ENCODE measurements around the gene MTCL1.

MTCL1 gene

DNA sequence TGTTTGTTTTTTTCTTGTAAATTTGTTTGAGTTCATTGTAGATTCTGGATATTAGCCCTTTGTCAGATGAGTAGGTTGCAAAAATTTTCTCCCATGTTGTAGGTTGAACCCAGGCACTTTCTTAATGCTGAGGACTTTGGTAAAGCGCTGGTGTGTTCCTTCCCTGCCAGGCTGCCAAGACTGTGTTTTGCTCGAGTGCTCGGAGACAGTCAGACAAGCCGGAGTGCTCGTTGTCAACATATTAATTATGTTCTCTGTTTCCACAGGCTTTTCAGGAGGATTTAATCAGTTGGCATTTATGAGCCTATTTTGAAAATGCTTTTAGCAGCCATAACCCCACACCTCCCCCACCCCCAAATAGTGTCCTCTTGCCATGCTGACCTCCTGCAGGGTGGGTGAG lies 6.4 kb downstream of the MTCL1 start:
- H3K4me3 ChIP-seq (ENCODE audit: low read length, poor library complexity, severe bottlenecking), result no peak overlapping the region
- peaks cover 26% of the 10 kb centered on the region for H3K4me1 ChIP-seq (ENCODE audit: insufficient read depth, low read length, poor library complexity, severe bottlenecking)
- peaks cover 16% of the 10 kb centered on the region for H4K20me1 ChIP-seq (ENCODE audit: insufficient read depth, low read length, poor library complexity, severe bottlenecking)
- no peaks in the 10 kb centered on the region; the same call in none of the 2 replicates for H3F3A ChIP-seq (ENCODE audit: low read depth)
- no peak overlapping the region for H3K4me2 ChIP-seq (ENCODE audit: low read depth, low read length, poor library complexity, severe bottlenecking)
- H3K27me3 ChIP-seq (ENCODE audit: insufficient read depth, low read length, poor library complexity, severe bottlenecking), result no peaks in the 10 kb centered on the region
- H2AFZ ChIP-seq (ENCODE audit: low read length), result no peak overlapping the region
- TF ChIP-seq, protein P1, sequence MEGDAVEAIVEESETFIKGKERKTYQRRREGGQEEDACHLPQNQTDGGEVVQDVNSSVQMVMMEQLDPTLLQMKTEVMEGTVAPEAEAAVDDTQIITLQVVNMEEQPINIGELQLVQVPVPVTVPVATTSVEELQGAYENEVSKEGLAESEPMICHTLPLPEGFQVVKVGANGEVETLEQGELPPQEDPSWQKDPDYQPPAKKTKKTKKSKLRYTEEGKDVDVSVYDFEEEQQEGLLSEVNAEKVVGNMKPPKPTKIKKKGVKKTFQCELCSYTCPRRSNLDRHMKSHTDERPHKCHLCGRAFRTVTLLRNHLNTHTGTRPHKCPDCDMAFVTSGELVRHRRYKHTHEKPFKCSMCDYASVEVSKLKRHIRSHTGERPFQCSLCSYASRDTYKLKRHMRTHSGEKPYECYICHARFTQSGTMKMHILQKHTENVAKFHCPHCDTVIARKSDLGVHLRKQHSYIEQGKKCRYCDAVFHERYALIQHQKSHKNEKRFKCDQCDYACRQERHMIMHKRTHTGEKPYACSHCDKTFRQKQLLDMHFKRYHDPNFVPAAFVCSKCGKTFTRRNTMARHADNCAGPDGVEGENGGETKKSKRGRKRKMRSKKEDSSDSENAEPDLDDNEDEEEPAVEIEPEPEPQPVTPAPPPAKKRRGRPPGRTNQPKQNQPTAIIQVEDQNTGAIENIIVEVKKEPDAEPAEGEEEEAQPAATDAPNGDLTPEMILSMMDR (conservative IDR thresholded peaks at IDR 0.05; ENCODE audit: low read length), result no peak
- TF ChIP-seq EZH2phosphoT487 (IDR thresholded peaks at IDR 0.05; ENCODE audit: borderline replicate concordance), result no peak
- no peaks in the 10 kb centered on the region for H3K9me3 ChIP-seq (ENCODE audit: insufficient read depth, low read depth, low read length)
- no peaks in the 10 kb centered on the region for H3K36me3 ChIP-seq (ENCODE audit: insufficient read depth, low read length)
- H3K9ac ChIP-seq (ENCODE audit: low read depth, low read length, poor library complexity, severe bottlenecking), result no peak overlapping the region
- no peaks in the 10 kb centered on the region for H3K9me2 ChIP-seq (replicated peaks; ENCODE audit: low read depth, low read length)
- H3K79me2 ChIP-seq (ENCODE audit: insufficient read depth, low read length), result peaks cover 42% of the 10 kb centered on the region; the same call in 1 of the 2 replicates

DNA sequence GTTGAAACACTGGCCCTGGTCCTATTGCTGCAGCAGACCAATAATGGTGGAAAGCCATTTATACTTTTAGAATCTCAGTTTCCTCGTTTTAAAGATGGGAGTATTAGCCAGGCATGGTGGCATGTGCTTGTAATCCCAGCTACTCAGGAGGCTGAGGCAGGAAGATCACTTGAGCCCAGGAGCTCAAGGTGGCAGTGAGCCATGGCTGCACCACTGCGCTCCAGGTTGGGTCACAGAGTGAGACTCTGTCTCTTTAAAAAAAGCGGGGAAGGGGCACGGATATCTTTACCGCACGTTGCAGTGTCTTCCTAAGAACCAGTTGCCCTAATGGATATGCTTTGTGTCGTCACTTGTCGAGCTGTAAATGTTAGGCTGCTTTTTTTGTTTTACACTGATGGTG lies 8.3 kb downstream of the MTCL1 start:
- Histone ChIP-seq H3K27me3 (ENCODE audit: insufficient read depth, low read length, poor library complexity, severe bottlenecking) (no peaks in the 10 kb centered on the region), H3K4me2 (ENCODE audit: low read depth, low read length, poor library complexity, severe bottlenecking) (no peak overlapping the region), H3K9me3 (ENCODE audit: insufficient read depth, low read depth, low read length) (no peaks in the 10 kb centered on the region), H4K20me1 (ENCODE audit: insufficient read depth, low read length, poor library complexity, severe bottlenecking) (peaks cover 6% of the 10 kb centered on the region), H2AFZ (ENCODE audit: low read length) (no peak overlapping the region), H3K9me2 (replicated peaks; ENCODE audit: low read depth, low read length) (no peaks in the 10 kb centered on the region), H3K4me1 (ENCODE audit: insufficient read depth, low read length, poor library complexity, severe bottlenecking) (peaks cover 13% of the 10 kb centered on the region), H3K9ac (ENCODE audit: low read depth, low read length, poor library complexity, severe bottlenecking) (no peak overlapping the region), H3K4me3 (ENCODE audit: low read length, poor library complexity, severe bottlenecking) (no peak overlapping the region), H3F3A (ENCODE audit: low read depth) (no peaks in the 10 kb centered on the region; the same call in 1 of the 2 replicates), H3K36me3 (ENCODE audit: insufficient read depth, low read length) (no peaks in the 10 kb centered on the region), H3K79me2 (ENCODE audit: insufficient read depth, low read length) (peaks cover 35% of the 10 kb centered on the region; the same call in 1 of the 2 replicates)
- TF ChIP-seq, protein P1 (conservative IDR thresholded peaks at IDR 0.05; ENCODE audit: low read length), result no peak
- no peak for TF ChIP-seq EZH2phosphoT487 (IDR thresholded peaks at IDR 0.05; ENCODE audit: borderline replicate concordance)

DNA sequence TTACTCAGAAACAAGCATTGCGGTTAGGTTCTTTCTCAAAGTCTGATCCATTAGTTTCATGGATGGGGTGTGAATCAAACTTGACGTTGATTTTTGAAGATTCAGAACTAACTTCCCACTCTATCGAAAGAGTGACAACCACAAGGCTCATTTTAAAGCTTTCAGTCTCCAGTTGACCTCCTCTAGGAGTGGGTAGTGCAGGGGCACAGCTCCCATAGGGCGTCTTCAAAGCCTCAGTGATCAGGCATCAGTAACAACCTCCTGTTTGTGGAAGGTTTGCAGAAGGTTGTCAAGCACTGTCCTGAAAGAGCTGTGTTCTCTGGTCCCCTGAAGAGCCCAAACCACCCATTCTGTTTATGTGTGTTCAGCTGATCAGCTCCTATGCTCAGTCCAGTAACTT lies 10.2 kb downstream of the MTCL1 start:
- no peaks in the 10 kb centered on the region for H4K20me1 ChIP-seq (ENCODE audit: insufficient read depth, low read length, poor library complexity, severe bottlenecking)
- H3K4me2 ChIP-seq (ENCODE audit: low read depth, low read length, poor library complexity, severe bottlenecking), result no peak overlapping the region

More for the DNA sequence above, 10.2 kb downstream of the MTCL1 start:
- H3K79me2 ChIP-seq (ENCODE audit: insufficient read depth, low read length), result peaks cover 26% of the 10 kb centered on the region; the same call in 1 of the 2 replicates
- no peaks in the 10 kb centered on the region for H3K9me3 ChIP-seq (ENCODE audit: insufficient read depth, low read depth, low read length)
- H3K4me3 ChIP-seq (ENCODE audit: low read length, poor library complexity, severe bottlenecking), result no peak overlapping the region
- H2AFZ ChIP-seq (ENCODE audit: low read length), result no peak overlapping the region
- no peaks in the 10 kb centered on the region for H3K27me3 ChIP-seq (ENCODE audit: insufficient read depth, low read length, poor library complexity, severe bottlenecking)
- no peaks in the 10 kb centered on the region for H3F3A ChIP-seq (ENCODE audit: low read depth)
- peaks cover 13% of the 10 kb centered on the region; the same call in 1 of the 2 replicates for H3K36me3 ChIP-seq (ENCODE audit: insufficient read depth, low read length)
- no peaks in the 10 kb centered on the region for H3K9me2 ChIP-seq (replicated peaks; ENCODE audit: low read depth, low read length)
- no peak overlapping the region for H3K9ac ChIP-seq (ENCODE audit: low read depth, low read length, poor library complexity, severe bottlenecking)
- H3K4me1 ChIP-seq (ENCODE audit: insufficient read depth, low read length, poor library complexity, severe bottlenecking), result peaks cover 8% of the 10 kb centered on the region
- TF ChIP-seq EZH2phosphoT487 (IDR thresholded peaks at IDR 0.05; ENCODE audit: borderline replicate concordance), result no peak
- TF ChIP-seq, protein P1 (conservative IDR thresholded peaks at IDR 0.05; ENCODE audit: low read length), result no peak

Data from Loucy (cell line).